ENCODE results near the gene DOC2A.

DOC2A gene

DNA sequence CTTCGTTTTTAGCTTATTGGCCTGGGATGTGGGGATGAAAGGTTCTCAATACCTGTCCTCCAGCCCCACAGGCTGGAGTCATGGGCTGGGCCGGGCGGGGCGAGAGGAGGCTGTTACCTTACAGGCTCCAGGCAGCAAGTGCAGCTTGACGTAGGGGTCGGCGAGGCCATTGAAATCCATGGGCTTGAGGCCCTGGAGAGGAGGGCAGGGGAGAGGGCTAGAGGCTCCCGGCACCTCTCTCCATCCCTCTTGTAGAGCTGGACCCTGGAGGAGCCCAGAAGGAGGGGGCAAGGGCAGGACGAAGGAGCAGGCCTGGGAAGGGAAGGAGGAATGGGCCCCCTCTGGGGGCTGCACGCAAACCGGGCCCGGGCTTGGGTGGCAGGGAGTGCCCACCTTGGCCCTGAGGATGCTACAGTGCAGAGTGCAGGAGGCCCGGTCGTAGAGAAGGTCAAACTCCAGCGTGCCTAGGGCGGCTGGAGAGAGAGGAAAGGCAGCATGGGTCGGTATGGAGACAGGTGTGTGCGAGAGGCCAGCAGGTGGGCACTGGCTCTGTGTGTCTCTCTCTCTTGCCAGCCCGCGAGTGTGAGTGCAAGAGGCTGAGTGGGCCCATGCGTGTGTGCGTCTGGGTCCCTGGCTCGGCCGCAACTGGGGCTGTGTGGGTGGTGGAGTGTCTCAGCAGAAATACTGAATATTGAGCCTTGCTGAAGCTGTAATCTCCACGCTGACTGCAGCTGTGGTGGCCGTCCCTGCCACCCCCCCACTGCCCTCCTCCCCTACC, 1.6 kb downstream of the DOC2A start:
- Histone ChIP-seq H3K9ac (ENCODE audit: insufficient read length, low read depth) (no peak overlapping the region), H3K27me3 (ENCODE audit: insufficient read depth, insufficient read length) (peaks cover 7% of the 10 kb centered on the region), H3K9me3 (ENCODE audit: insufficient read depth, low read length) (no peaks in the 10 kb centered on the region), H3K4me3 (ENCODE audit: insufficient read length, low read depth) (no peak overlapping the region), H3K36me3 (ENCODE audit: insufficient read depth, insufficient read length, low read length) (peaks cover 31% of the 10 kb centered on the region), H3K4me1 (ENCODE audit: insufficient read depth, insufficient read length) (peaks cover 25% of the 10 kb centered on the region)
- TF ChIP-seq YY1 (IDR thresholded peaks at IDR 0.05; ENCODE audit: insufficient read depth, insufficient read length) (no peak), ZNF274 (IDR thresholded peaks at IDR 0.05; ENCODE audit: low read depth, low read length) (no peak), SUZ12 (IDR thresholded peaks at IDR 0.05; ENCODE audit: extremely low read depth, insufficient read depth, insufficient read length) (no peak)
- DNase-seq (ENCODE audit: low read depth, low spot score), result no peak

DNA sequence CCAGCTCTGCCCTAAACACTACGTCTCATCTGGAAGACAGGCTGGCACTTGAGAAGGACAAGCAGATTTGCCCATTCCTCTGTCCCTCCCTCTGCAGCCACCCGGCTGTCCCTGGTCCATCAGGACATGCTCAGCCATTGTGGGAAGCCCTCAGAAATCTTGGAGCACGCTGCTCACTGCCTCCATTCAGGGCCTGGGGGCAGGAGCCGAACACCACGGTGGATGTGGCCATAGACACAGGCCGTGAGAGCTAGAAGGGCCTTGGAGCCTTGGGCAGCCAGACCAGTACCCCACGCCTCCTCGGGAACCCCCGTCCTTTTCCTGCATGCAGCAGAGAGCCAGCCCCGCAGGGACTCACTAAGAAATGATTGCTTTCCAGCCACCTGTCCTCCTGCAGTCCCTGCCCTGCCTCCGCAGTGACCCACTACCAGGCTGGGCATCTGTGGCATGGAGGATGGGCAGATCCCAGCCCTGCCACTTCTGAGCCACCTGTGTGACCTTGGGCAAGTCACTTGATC, 3.4 kb downstream of the DOC2A start:
- Histone ChIP-seq H3K9me3 (ENCODE audit: insufficient read depth, low read length) (no peaks in the 10 kb centered on the region), H3K4me1 (ENCODE audit: insufficient read depth, insufficient read length) (peaks cover 25% of the 10 kb centered on the region), H3K27me3 (ENCODE audit: insufficient read depth, insufficient read length) (peaks cover 7% of the 10 kb centered on the region), H3K4me3 (ENCODE audit: insufficient read length, low read depth) (no peak overlapping the region), H3K36me3 (ENCODE audit: insufficient read depth, insufficient read length, low read length) (peaks cover 47% of the 10 kb centered on the region), H3K9ac (ENCODE audit: insufficient read length, low read depth) (no peak overlapping the region)
- TF ChIP-seq ZNF274 (IDR thresholded peaks at IDR 0.05; ENCODE audit: low read depth, low read length) (no peak), SUZ12 (IDR thresholded peaks at IDR 0.05; ENCODE audit: extremely low read depth, insufficient read depth, insufficient read length) (no peak), YY1 (IDR thresholded peaks at IDR 0.05; ENCODE audit: insufficient read depth, insufficient read length) (no peak)
- DNase-seq (ENCODE audit: low read depth, low spot score), result no peak

DNA sequence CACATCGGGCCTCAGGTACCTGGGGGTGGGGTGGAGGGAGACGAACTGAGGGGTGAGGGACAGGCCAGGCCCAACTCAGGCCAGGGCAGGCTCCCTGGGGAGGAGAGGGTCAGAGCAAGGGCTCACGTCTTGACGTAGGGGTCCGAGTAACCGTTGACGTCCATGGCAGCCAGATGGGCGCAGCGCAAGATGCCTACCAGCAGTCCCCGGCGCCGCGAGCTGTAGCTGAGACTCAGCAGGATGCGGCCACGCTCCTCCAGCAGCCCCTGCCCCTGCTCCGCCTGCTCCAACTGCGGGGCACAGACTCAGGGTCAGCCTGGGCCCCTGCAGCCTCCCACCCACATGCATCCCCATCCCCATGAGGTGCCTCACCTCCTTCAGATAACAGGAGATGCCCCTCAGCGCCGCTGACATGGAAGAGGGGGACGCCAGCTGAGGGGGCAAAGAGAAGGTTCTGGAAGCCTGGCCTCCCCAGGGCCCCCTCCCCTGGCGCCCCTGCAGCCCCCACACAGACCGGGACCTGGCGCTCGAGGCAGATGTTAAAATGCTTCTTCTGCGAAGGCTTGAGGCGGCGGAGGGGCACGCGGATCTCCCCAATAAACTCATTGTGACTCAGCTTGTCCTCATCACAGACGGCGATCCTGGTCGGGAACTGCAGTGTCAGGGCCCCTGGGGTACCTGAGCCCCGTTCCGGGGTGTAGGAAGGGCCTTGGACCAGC, 4.0 kb downstream of the DOC2A start:
- Histone ChIP-seq H3K4me3 (ENCODE audit: insufficient read length, low read depth) (no peak overlapping the region), H3K27me3 (ENCODE audit: insufficient read depth, insufficient read length) (peaks cover 7% of the 10 kb centered on the region), H3K9me3 (ENCODE audit: insufficient read depth, low read length) (no peaks in the 10 kb centered on the region), H3K36me3 (ENCODE audit: insufficient read depth, insufficient read length, low read length) (peaks cover 53% of the 10 kb centered on the region), H3K9ac (ENCODE audit: insufficient read length, low read depth) (no peak overlapping the region), H3K4me1 (ENCODE audit: insufficient read depth, insufficient read length) (peaks cover 22% of the 10 kb centered on the region)
- DNase-seq (ENCODE audit: low read depth, low spot score), result no peak
- TF ChIP-seq ZNF274 (IDR thresholded peaks at IDR 0.05; ENCODE audit: low read depth, low read length), result no peak
- TF ChIP-seq SUZ12 (IDR thresholded peaks at IDR 0.05; ENCODE audit: extremely low read depth, insufficient read depth, insufficient read length), result no peak
- TF ChIP-seq YY1 (IDR thresholded peaks at IDR 0.05; ENCODE audit: insufficient read depth, insufficient read length), result no peak

DNA sequence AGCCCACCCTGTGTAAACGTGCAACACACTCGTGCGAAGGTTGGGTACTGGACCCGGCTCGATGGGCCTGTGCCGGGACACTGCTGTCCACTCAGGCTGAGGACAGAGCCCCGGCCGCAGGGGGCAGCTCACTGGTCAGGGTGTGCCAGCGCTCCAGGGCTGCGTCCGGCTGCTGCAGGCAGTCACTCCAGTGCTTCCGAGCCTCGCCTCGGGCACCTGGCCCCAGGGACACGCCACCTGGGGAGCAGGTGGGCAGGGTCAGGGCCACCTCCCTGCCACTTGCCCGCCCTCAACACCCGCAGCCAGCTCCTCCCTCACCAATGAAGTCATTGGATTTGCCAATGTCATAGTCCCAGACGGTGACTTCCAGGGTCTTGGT, 4.7 kb downstream of the DOC2A start:
- H3K9me3 ChIP-seq (ENCODE audit: insufficient read depth, low read length), result no peaks in the 10 kb centered on the region
- TF ChIP-seq YY1 (IDR thresholded peaks at IDR 0.05; ENCODE audit: insufficient read depth, insufficient read length), result no peak
- no peak for TF ChIP-seq SUZ12 (IDR thresholded peaks at IDR 0.05; ENCODE audit: extremely low read depth, insufficient read depth, insufficient read length)
- no peak for TF ChIP-seq ZNF274 (IDR thresholded peaks at IDR 0.05; ENCODE audit: low read depth, low read length)
- H3K9ac ChIP-seq (ENCODE audit: insufficient read length, low read depth), result no peak overlapping the region
- H3K27me3 ChIP-seq (ENCODE audit: insufficient read depth, insufficient read length), result peaks cover 7% of the 10 kb centered on the region
- peaks cover 60% of the 10 kb centered on the region for H3K36me3 ChIP-seq (ENCODE audit: insufficient read depth, insufficient read length, low read length)
- H3K4me3 ChIP-seq (ENCODE audit: insufficient read length, low read depth), result no peak overlapping the region
- no peak for DNase-seq (ENCODE audit: low read depth, low spot score)
- peaks cover 22% of the 10 kb centered on the region for H3K4me1 ChIP-seq (ENCODE audit: insufficient read depth, insufficient read length)

DNA sequence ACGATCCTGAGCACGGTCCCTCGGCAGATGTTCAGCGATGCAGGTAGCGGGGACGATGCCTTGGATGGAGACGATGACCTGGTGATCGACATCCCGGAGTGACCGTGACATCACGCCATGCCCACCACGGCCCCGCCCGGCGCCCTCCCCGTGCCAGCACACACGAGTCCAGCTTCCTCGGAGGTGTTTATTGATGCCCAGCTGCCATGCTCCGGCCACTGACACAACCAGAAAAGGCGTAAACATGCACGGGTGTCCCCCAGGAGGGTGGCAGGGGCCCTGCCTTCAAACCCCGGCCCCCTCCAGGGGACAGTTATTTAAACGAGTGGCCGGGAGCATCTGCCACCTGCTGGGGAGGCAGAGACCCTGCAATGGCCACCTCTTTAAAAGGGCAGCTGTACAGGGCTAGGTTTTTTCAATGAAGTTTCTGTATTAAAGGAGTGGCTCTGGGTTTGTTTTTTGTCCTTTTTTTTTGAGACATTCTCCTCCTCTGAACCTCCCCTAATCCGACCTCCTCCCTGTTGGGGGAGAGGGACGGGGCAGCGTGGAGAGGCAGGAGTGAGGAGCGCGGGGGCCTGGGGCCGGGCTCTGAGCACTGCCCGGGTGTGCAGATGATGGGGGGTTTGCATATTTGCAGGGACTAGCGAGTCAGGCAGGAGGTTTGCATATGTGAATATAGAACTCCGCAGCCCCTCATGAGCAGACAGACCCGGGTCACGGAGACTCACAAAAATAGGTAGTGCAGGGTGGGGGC, 5.3 kb downstream of the DOC2A start:
- DNase-seq (ENCODE audit: low read depth, low spot score), result no peak
- H3K4me3 ChIP-seq (ENCODE audit: insufficient read length, low read depth), result no peak overlapping the region
- no peaks in the 10 kb centered on the region for H3K9me3 ChIP-seq (ENCODE audit: insufficient read depth, low read length)
- H3K9ac ChIP-seq (ENCODE audit: insufficient read length, low read depth), result no peak overlapping the region
- TF ChIP-seq YY1 (IDR thresholded peaks at IDR 0.05; ENCODE audit: insufficient read depth, insufficient read length) (no peak), ZNF274 (IDR thresholded peaks at IDR 0.05; ENCODE audit: low read depth, low read length) (no peak), SUZ12 (IDR thresholded peaks at IDR 0.05; ENCODE audit: extremely low read depth, insufficient read depth, insufficient read length) (no peak)
- peaks cover 21% of the 10 kb centered on the region for H3K4me1 ChIP-seq (ENCODE audit: insufficient read depth, insufficient read length)
- H3K27me3 ChIP-seq (ENCODE audit: insufficient read depth, insufficient read length), result peaks cover 6% of the 10 kb centered on the region
- H3K36me3 ChIP-seq (ENCODE audit: insufficient read depth, insufficient read length, low read length), result peaks cover 66% of the 10 kb centered on the region

DNA sequence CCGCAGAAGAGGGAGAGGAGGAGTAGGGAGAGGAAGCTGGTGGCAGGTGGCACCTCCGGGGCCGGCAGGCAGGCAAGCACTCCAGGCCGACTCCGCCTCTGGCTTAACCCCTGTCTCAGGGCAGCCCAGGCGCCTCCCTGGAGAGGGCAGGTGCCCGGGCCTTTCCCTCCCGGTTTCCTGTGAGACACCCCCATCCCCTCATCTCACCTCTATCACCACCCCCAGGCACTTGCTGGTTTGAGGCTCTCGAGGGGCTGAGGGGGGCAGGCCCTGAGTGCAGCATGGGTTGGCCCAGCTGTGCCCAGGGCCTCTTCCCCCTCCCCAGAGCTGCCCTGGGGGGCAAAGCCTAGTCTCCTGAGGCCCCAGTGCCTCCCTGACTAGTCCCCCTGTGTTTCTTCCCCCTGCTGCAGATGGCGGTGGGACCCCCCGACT, 6.0 kb downstream of the DOC2A start:
- no peak for TF ChIP-seq YY1 (IDR thresholded peaks at IDR 0.05; ENCODE audit: insufficient read depth, insufficient read length)
- TF ChIP-seq ZNF274 (IDR thresholded peaks at IDR 0.05; ENCODE audit: low read depth, low read length), result no peak
- TF ChIP-seq SUZ12 (IDR thresholded peaks at IDR 0.05; ENCODE audit: extremely low read depth, insufficient read depth, insufficient read length), result no peak
- H3K27me3 ChIP-seq (ENCODE audit: insufficient read depth, insufficient read length), result no peaks in the 10 kb centered on the region
- peaks cover 14% of the 10 kb centered on the region for H3K4me1 ChIP-seq (ENCODE audit: insufficient read depth, insufficient read length)
- DNase-seq (ENCODE audit: low read depth, low spot score), result no peak
- no peaks in the 10 kb centered on the region for H3K9me3 ChIP-seq (ENCODE audit: insufficient read depth, low read length)
- H3K9ac ChIP-seq (ENCODE audit: insufficient read length, low read depth), result peak overlapping the region; percentile 42
- H3K36me3 ChIP-seq (ENCODE audit: insufficient read depth, insufficient read length, low read length), result peaks cover 73% of the 10 kb centered on the region
- H3K4me3 ChIP-seq (ENCODE audit: insufficient read length, low read depth), result no peak overlapping the region
